ENCODE data around the gene CDH22.

DNA sequence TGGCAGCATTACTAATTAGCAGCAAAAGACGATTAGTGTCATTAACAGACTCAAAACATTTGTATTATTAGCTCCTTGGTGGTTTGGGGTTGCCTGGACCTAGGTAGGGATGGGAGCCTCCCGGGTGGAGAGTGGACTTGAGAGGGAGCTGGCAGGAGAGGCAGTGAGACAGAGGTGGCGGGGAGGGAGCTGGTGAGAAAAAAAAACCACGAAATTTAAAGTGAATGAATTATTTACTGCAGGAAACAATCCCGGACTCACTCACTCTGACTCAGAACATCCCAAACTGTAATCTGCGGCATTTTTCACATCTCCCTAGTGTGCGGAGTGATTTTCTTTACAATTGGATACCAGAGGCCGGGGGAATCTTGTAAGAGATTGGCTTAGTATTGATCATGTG lies 14.3 kb upstream of the CDH22 start:
- TF ChIP-seq TAF1 (IDR thresholded peaks at IDR 0.05; ENCODE audit: borderline replicate concordance, insufficient read depth, low read length) (no peak), SIN3A (IDR thresholded peaks at IDR 0.05; ENCODE audit: borderline replicate concordance, insufficient read depth, low read length) (no peak), POLR2AphosphoS5 (IDR thresholded peaks at IDR 0.05; ENCODE audit: low read depth, low read length) (no peak)
- TF ChIP-seq, protein P1, sequence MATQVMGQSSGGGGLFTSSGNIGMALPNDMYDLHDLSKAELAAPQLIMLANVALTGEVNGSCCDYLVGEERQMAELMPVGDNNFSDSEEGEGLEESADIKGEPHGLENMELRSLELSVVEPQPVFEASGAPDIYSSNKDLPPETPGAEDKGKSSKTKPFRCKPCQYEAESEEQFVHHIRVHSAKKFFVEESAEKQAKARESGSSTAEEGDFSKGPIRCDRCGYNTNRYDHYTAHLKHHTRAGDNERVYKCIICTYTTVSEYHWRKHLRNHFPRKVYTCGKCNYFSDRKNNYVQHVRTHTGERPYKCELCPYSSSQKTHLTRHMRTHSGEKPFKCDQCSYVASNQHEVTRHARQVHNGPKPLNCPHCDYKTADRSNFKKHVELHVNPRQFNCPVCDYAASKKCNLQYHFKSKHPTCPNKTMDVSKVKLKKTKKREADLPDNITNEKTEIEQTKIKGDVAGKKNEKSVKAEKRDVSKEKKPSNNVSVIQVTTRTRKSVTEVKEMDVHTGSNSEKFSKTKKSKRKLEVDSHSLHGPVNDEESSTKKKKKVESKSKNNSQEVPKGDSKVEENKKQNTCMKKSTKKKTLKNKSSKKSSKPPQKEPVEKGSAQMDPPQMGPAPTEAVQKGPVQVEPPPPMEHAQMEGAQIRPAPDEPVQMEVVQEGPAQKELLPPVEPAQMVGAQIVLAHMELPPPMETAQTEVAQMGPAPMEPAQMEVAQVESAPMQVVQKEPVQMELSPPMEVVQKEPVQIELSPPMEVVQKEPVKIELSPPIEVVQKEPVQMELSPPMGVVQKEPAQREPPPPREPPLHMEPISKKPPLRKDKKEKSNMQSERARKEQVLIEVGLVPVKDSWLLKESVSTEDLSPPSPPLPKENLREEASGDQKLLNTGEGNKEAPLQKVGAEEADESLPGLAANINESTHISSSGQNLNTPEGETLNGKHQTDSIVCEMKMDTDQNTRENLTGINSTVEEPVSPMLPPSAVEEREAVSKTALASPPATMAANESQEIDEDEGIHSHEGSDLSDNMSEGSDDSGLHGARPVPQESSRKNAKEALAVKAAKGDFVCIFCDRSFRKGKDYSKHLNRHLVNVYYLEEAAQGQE (IDR thresholded peaks at IDR 0.05; ENCODE audit: insufficient read depth in 1 of 2, low read depth in 2 of 2, low read length in 2 of 2): no peak
